K562 treated with DMSO at 1 percent for 4 hours (cell line): ENCODE results near the gene LMO4. TPM values are rescaled to one million over a fixed set of nuclear protein-coding genes. Genes with fewer than 3 reads are reported as not detected.

ENCODE experiments used
- total RNA-seq: library from RNA; unstranded; fragments of 300-600 nt; gene quantifications from 2 replicates; pipeline ENCODE4 v1.2.3, GENCODE V29; 2022; ENCODE audit not compliant: insufficient read depth

LMO4 gene, protein sequence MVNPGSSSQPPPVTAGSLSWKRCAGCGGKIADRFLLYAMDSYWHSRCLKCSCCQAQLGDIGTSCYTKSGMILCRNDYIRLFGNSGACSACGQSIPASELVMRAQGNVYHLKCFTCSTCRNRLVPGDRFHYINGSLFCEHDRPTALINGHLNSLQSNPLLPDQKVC
- total RNA-seq = 46.0 and 51.5 TPM in 2 replicates

DNA sequence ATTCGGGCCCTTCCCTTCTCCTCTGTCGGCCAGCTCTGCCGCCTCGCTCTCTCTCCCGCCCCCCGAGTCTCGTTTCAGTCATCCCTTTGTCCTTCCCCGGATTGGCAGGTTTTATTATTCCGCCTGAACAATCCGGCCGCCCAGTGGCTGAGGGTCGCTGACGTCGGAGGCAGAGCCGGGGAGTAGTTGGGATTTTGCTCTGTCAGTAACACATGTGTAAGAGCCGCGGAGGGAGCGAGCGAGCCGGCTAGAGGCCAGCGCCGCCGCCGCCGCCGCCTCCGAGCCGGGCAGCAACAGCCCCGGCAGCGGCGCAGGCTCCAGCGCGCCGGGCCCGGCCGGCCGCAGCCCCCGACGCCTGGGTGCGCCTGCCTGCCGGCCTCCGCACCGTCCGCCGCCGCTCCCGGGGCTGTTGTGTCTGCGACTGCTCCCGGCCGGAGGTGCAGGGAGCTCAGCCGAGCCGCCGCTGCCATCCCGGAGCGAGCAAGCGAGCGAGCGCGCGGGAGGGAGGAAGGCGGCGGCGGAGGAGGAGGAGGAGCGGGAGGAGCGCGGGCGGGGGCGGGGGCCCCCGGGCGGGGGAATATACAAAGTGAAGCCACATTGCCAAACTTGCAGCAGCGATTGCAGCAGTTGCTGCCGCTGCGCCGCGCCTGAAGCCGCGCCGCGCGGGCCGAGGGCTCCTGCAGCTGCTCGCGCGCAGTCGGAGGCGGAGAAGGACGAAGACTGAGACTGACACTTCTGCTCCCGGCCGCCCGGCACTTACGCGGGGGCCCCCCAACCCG, at the start of gene LMO4:
Gene LMO4, plus strand, starts transcription at position 609 of the 779 bp plus-strand sequence. CDS start 3,136 bp downstream, outside the sequence.

